HepG2 (cell line): ENCODE measurements around the gene RAPGEF5. TPM values are rescaled to one million over a fixed set of nuclear protein-coding genes. Genes with fewer than 3 reads are reported as not detected.

Experiments
- CCDC6 ChIP-seq: sonication (generic); formaldehyde crosslinking; IDR thresholded peaks from 2 replicates; pipeline ENCODE4 v1.8.1; 2022; ENCODE audit warnings: mild to moderate bottlenecking, missing genetic modification reagents, moderate library complexity
- EHMT2 ChIP-seq: fragments of 200-600 bp; sonication (generic); IDR thresholded peaks from 2 replicates; pipeline ENCODE4 v1.7.0; 2017; ENCODE audit warnings: antibody characterized with exemption, low read depth, low read length, borderline replicate concordance
- GPN1 ChIP-seq: sonication (generic); formaldehyde crosslinking; IDR thresholded peaks from 2 replicates; pipeline ENCODE4 v1.5.1; 2020; ENCODE audit warnings: missing genetic modification reagents, borderline replicate concordance
- HMGXB3 ChIP-seq: sonication (generic); formaldehyde crosslinking; IDR thresholded peaks from 2 replicates; pipeline ENCODE4 v1.4.0; 2020; ENCODE audit warnings: missing genetic modification reagents, borderline replicate concordance
- KDM2A ChIP-seq: sonication (generic); formaldehyde crosslinking; IDR thresholded peaks from 2 replicates; pipeline ENCODE4 v1.4.0; 2020; ENCODE audit warnings: low read depth, missing genetic modification reagents, borderline replicate concordance
- KDM3A ChIP-seq: IDR thresholded peaks from 2 replicates; pipeline ENCODE4 v1.6.1; 2018; ENCODE audit warnings: low read depth, missing compliant biosample characterization
- KLF6 ChIP-seq: IDR thresholded peaks from 2 replicates; pipeline ENCODE4 v1.8.0; 2016; ENCODE audit warnings: missing biosample characterization, missing genetic modification reagents
- MAFF ChIP-seq: IDR thresholded peaks from 2 replicates; pipeline ENCODE4 v1.6.1; 2011; ENCODE audit warnings: low read depth, low read length, improper control_type of control experiment
- NPAS2 ChIP-seq: sonication (generic); formaldehyde crosslinking; IDR thresholded peaks from 2 replicates; pipeline ENCODE4 v1.8.0; 2022; ENCODE audit warnings: mild to moderate bottlenecking, missing genetic modification reagents, borderline replicate concordance
- TBX3 ChIP-seq: fragments of 450-650 bp; IDR thresholded peaks from 2 replicates; pipeline ENCODE4 v1.6.1; 2017; ENCODE audit warnings: antibody characterized with exemption, mild to moderate bottlenecking, inconsistent platforms, borderline replicate concordance
- ZFP36 ChIP-seq: fragments of 150-350 bp; IDR thresholded peaks from 2 replicates; pipeline ENCODE4 v1.6.1; 2018; ENCODE audit warnings: borderline replicate concordance, low read length, low read depth; ENCODE audit not compliant: partially characterized antibody
- ZFP90 ChIP-seq: sonication (generic); formaldehyde crosslinking; IDR thresholded peaks from 2 replicates; pipeline ENCODE4 v1.8.0; 2022; ENCODE audit warnings: missing genetic modification reagents, mild to moderate bottlenecking, inconsistent platforms, borderline replicate concordance
- ZNF18 ChIP-seq: sonication (generic); formaldehyde crosslinking; IDR thresholded peaks from 2 replicates; pipeline ENCODE4 v1.8.0; 2022; ENCODE audit warnings: mild to moderate bottlenecking, missing genetic modification reagents; ENCODE audit not compliant: insufficient replicate concordance
- ZNF549 ChIP-seq: sonication (generic); formaldehyde crosslinking; IDR thresholded peaks from 2 replicates; pipeline ENCODE4 v1.5.0; 2020; ENCODE audit warnings: missing genetic modification reagents
- ZNF788 ChIP-seq: sonication (generic); formaldehyde crosslinking; IDR thresholded peaks from 2 replicates; pipeline ENCODE4 v1.5.0; 2020; ENCODE audit warnings: mild to moderate bottlenecking, missing genetic modification reagents, borderline replicate concordance
- ZNF816 ChIP-seq: sonication (generic); formaldehyde crosslinking; IDR thresholded peaks from 2 replicates; pipeline ENCODE4 v1.8.0; 2022; ENCODE audit warnings: missing genetic modification reagents, mild to moderate bottlenecking, borderline replicate concordance
- ZNF891 ChIP-seq: sonication (generic); formaldehyde crosslinking; IDR thresholded peaks from 2 replicates; pipeline ENCODE4 v1.5.0; 2020; ENCODE audit warnings: mild to moderate bottlenecking, missing genetic modification reagents
- polyA plus RNA-seq, 8 experiments: library from polyadenylated mRNA; depleted of rRNA in 3 of 8; stranded (reverse) in 7 of 8; unstranded in 1 of 8; fragments of >200 nt; fragmentation: Illumina TruSeq in 4 of 8; extraction: Trizol in 4 of 8; gene quantifications; 2 replicates each; pipeline versions ENCODE4 v1.2.1 to v1.2.3, GENCODE V29; 2011 to 2016; ENCODE audit warnings: low read depth in 4 of 8, missing spikeins in 1 of 8, mixed read lengths in 1 of 8; ENCODE audit not compliant: insufficient read depth in 1 of 8
- total RNA-seq, 5 experiments: library from RNA; depleted of rRNA; stranded (reverse); fragments of >200 nt; fragmentation: Illumina TruSeq; extraction: Trizol; gene quantifications; 2 replicates each; pipeline ENCODE4 v1.2.3, GENCODE V29; 2016; ENCODE audit warnings: low read depth in 1 of 5
- TF ChIP-seq, protein P1 (sequence below): sonication (generic); formaldehyde crosslinking; IDR thresholded peaks from 2 replicates; pipeline ENCODE4 v1.4.0; 2020; ENCODE audit warnings: missing genetic modification reagents
- TF ChIP-seq, protein P2 (sequence below): sonication (generic); formaldehyde crosslinking; conservative IDR thresholded peaks from 2 replicates; pipeline ENCODE4 v1.4.0; 2020; ENCODE audit warnings: missing genetic modification reagents

Gene RAPGEF5
- total and polyA plus RNA-seq, 2 of the 13 experiments (the other 11 are each of a cell fraction or from before 2014, with no cell fraction given): 17.1 to 23.4 TPM

GRCh38 chr7:22378199-22378980, 21.4 kb upstream of the RAPGEF5 start (continued):
- no peak for TF ChIP-seq HMGXB3 (CRISPR knock-in tag)
- TF ChIP-seq ZNF816 (CRISPR knock-in tag): no peak
- no peak for TF ChIP-seq ZNF549
- no peak for TF ChIP-seq NPAS2
- no peak for TF ChIP-seq TBX3
- no peak for TF ChIP-seq ZNF18 (CRISPR knock-in tag)
- TF ChIP-seq EHMT2: no peak
- TF ChIP-seq, protein P1, sequence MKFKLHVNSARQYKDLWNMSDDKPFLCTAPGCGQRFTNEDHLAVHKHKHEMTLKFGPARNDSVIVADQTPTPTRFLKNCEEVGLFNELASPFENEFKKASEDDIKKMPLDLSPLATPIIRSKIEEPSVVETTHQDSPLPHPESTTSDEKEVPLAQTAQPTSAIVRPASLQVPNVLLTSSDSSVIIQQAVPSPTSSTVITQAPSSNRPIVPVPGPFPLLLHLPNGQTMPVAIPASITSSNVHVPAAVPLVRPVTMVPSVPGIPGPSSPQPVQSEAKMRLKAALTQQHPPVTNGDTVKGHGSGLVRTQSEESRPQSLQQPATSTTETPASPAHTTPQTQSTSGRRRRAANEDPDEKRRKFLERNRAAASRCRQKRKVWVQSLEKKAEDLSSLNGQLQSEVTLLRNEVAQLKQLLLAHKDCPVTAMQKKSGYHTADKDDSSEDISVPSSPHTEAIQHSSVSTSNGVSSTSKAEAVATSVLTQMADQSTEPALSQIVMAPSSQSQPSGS (CRISPR knock-in tag): no peak
- no peak for TF ChIP-seq CCDC6 (CRISPR knock-in tag)
- TF ChIP-seq, protein P2, sequence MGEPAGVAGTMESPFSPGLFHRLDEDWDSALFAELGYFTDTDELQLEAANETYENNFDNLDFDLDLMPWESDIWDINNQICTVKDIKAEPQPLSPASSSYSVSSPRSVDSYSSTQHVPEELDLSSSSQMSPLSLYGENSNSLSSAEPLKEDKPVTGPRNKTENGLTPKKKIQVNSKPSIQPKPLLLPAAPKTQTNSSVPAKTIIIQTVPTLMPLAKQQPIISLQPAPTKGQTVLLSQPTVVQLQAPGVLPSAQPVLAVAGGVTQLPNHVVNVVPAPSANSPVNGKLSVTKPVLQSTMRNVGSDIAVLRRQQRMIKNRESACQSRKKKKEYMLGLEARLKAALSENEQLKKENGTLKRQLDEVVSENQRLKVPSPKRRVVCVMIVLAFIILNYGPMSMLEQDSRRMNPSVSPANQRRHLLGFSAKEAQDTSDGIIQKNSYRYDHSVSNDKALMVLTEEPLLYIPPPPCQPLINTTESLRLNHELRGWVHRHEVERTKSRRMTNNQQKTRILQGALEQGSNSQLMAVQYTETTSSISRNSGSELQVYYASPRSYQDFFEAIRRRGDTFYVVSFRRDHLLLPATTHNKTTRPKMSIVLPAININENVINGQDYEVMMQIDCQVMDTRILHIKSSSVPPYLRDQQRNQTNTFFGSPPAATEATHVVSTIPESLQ (CRISPR knock-in tag): no peak
- no peak for TF ChIP-seq KLF6 (CRISPR knock-in tag)
- no peak for TF ChIP-seq ZFP90 (CRISPR knock-in tag)
- TF ChIP-seq ZNF788: no peak
- no peak for TF ChIP-seq ZFP36
- no peak for TF ChIP-seq ZNF891 (CRISPR knock-in tag)
- 0 out of 2 replicates have a peak, but pooled peaks have one; percentile 36 for TF ChIP-seq KDM3A (CRISPR knock-in tag)
- TF ChIP-seq KDM2A: no peak
- no peak for TF ChIP-seq MAFF
- no peak for TF ChIP-seq GPN1 (CRISPR knock-in tag)
